Motor neuron (in vitro differentiated cells): ENCODE data around the gene RABGAP1. TPM values are rescaled to one million over a fixed set of nuclear protein-coding genes. Genes with fewer than 3 reads are reported as not detected.

Experiments
- ATAC-seq, 8 experiments: fragments of 200-7000 bp; cut with Tn5 transposase; replicated peaks in 6 of 8; 2 replicates each; pipeline ENCODE4 v1.8.0; 2021; ENCODE audit warnings: mild to moderate bottlenecking in 8 of 8, moderate library complexity in 8 of 8
- H3K27ac ChIP-seq, 2 donors: fragments of 250-450 bp; sonication (Bioruptor Pico); 2 replicates each; pipeline ENCODE4 v1.9.0; 2021; ENCODE audit warnings: antibody characterized with exemption in 2 of 2, mild to moderate bottlenecking in 2 of 2, moderate library complexity in 1 of 2
- H3K4me1 ChIP-seq, 2 donors: fragments of 250-450 bp; sonication (Bioruptor Pico); replicated peaks in 1 of 2; 2 replicates each; pipeline ENCODE4 v1.6.1; 2021; ENCODE audit warnings: antibody characterized with exemption in 2 of 2, mild to moderate bottlenecking in 2 of 2, moderate library complexity in 1 of 2
- H3K4me3 ChIP-seq, 5 donors: fragments of 250-450 bp; sonication (Bioruptor Pico); 2 replicates each; pipeline ENCODE4 v1.9.0; 2021; ENCODE audit warnings: antibody characterized with exemption in 5 of 5, mild to moderate bottlenecking in 5 of 5, moderate library complexity in 4 of 5
- WGBS, 10 experiments: fragments of 450-650 bp; shearing (Covaris generic); methylation state at CpG; one replicate each; pipeline ENCODE4 v1.0.0; 2022; 5-methylcytosine and 5-hydroxymethylcytosine counted together
- in situ Hi-C, 9 experiments: fragments of 400-800 bp; cut with MboI; loops; one replicate each; pipeline ENCODE4 v1.15.0; 2021; ENCODE audit warnings: low sequenced_read_pairs in 9 of 9, low pct_unique_long_range_greater_than_20kb in 2 of 9; ENCODE audit not compliant: unreplicated experiment in 9 of 9
- total RNA-seq, 8 experiments: library from RNA; unstranded; fragments of 300-600 nt; gene quantifications; 2 replicates each; pipeline versions ENCODE4 v1.2.3 to v1.2.4, GENCODE V29; 2022

RABGAP1 gene
- total RNA-seq, 8 experiments from 2014 or later: 13.0 to 69.2 (median 37.4) TPM

DNA sequence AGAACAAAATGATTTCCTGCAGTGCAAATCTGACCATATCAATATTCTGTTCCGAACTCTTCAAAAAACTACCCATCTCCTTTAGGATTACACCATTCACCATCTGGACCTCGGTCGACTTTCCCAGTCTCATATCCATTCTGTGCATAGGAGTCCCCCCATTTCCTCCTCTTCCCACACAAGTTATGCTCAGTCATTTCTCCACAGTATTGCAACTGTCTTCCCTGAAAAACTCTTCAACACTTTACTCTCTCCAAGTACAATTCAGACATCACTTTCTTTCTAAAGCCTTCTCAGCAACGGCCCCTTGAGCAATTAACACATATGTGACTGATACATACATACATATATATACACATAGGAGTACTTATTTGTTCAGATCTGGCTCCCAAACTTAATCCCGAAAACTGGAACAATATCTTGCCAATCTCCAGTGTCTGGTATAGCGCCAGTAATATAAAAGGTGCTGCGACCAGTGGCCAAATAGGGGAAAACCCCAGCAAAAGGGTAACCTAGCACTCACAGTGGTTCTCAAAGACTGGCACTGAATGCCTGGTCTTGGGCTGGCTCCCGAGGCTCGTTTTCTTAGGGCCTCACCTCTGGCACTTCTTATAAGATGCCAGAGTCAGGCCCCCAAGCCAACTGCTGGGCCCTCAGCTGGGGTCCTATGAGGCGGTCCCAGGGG lies 10.1 kb upstream of the RABGAP1 start:
- peak in 2 of 8 experiments; percentile 10 to 11 for ATAC-seq
- in situ Hi-C loops: no loop called here
- Histone ChIP-seq H3K4me1 (peaks cover 9 to 27% of the 10 kb centered on the region in 2 donors), H3K27ac (peak overlapping the region; percentile 82 to 93), H3K4me3 (peak overlapping the region; percentile 87 to 99 (median 92))
- WGBS, 10 experiments: 18 to 73% (median 36%) methylated on average over 1 to 9 of the region's 10 CpGs; no CpG with 5 or more reads in 1 of the 10 experiments

DNA sequence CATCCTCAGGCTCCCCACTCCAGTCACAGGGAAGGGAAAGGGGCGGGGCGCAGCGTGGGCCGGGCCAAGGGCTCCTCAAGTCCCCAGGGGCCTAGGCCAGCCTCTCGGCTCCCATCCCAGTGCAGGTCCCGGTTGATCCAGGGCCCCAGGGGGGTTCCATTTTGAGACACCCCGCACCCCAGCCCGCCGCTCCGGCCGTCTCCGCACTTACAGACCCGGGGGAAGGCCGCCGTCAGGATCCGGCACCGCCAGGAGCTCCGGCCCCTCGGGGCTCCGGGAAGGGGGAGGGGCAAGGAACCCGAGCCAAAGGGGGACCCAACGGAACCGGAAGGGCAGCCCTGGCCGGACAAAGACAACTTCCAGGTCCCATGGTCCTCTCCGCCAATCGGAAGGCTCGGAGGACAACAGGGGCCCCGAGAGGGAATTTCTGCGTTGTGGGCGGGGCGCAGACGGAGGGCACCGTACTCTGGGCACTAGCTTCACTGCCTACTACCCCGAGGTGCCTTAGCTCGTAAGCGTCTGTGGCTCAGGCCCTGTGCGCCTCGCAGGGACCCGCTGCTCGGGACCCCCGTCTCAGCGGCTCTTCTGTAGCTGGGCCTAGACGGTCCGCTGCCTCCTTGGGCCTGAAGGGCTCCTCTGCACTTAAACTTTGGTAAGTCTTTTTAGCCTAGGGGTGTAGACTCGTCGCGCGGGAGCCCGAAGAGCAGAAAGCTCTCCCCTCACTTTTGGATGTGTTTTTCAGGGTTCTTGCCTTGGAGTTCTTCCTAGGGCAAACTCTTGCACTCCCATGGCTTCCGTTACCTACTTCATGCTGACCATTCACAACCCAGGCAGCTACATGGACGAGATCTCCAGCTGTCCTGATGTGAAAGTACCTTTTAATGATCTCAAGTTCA lies 9.3 kb upstream of the RABGAP1 start, which contains the start of gene ZBTB26:
Gene ZBTB26, minus strand, starts transcription at position 287 of the 896 bp plus-strand sequence. CDS start 11,578 bp downstream, outside the sequence.
- H3K27ac ChIP-seq: peak within 1 kb of the TSS; percentile 82 to 93
- peak; percentile 94 to 98 (median 97) for ATAC-seq
- in situ Hi-C loops: no loop called here
- peak within 1 kb of the TSS; percentile 87 to 99 (median 92) for H3K4me3 ChIP-seq
- H3K4me1 ChIP-seq: peaks cover 9 to 27% of the 10 kb centered on the region in 2 donors
- 0% methylated on average over 1 to 12 of the region's 51 CpGs; no CpG with 5 or more reads in 6 of the 10 experiments for WGBS, 10 experiments

DNA sequence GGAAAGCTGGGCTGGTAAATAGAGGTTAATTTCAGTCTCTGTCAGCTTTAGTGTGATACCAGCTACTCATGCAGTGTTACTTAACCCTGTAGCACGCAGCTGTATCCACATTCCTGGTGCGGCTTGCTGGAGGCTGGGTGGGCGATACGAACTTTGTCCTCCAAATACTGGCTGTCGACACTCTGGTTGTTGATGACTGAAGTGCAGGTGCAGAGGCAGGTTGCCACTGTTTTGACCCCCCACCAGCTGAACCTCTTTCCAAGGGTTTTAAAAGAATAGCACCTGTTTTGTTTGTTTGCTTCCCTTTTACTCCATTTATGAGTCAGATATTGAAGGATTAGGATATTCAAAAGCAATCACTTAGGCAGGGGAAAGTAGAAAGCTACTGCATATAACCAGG lies 4.4 kb upstream of the RABGAP1 start:
- H3K4me1 ChIP-seq: peaks cover 10 to 18% of the 10 kb centered on the region in 2 donors
- H3K4me3 ChIP-seq: no peak overlapping the region
- no peak for ATAC-seq
- in situ Hi-C loops: no loop called here
- no peak overlapping the region for H3K27ac ChIP-seq
- 83 to 100% (median 96%) methylated on average over 1 to 4 of the region's 5 CpGs; no CpG with 5 or more reads in 6 of the 10 experiments for WGBS, 10 experiments

DNA sequence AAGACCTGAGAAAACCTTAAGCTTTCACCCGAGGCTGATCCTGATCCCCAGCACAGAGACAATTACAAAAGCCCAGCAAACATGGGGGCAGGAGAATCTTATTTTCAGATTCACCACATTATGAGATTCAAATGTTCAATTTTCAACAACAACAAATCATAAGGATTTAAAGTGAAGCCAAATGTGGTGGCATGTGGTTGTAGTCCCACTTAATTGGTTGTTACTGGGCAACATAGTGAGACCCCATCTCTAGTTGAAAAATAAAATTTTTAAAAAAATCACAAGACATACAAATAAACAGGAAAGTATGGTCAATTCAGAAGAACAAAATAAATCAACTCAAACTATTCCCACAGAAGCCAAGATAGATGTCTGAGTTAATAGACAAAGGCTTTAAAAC lies 3.9 kb upstream of the RABGAP1 start:
- in situ Hi-C loops: no loop called here
- H3K4me1 ChIP-seq: peaks cover 10 to 18% of the 10 kb centered on the region in 2 donors
- WGBS, 10 experiments: 17 to 80% (median 56%) methylated on average over 1 of the region's 1 CpG; no CpG with 5 or more reads in 2 of the 10 experiments
- no peak overlapping the region for H3K27ac ChIP-seq
- H3K4me3 ChIP-seq: no peak overlapping the region
- ATAC-seq: no peak

GRCh38 chr9:122939601-122940000 lies 1.2 kb upstream of the RABGAP1 start:
- peaks cover 8 to 13% of the 10 kb centered on the region in 2 donors for H3K4me1 ChIP-seq
- in situ Hi-C loops: no loop called here
- no peak for ATAC-seq
- WGBS, 10 experiments: 71 to 94% (median 88%) methylated on average over 1 to 4 of the region's 4 CpGs; no CpG with 5 or more reads in 3 of the 10 experiments
- H3K4me3 ChIP-seq: no peak overlapping the region
- H3K27ac ChIP-seq: peak overlapping the region in 1 of 2 donors; percentile 78

DNA sequence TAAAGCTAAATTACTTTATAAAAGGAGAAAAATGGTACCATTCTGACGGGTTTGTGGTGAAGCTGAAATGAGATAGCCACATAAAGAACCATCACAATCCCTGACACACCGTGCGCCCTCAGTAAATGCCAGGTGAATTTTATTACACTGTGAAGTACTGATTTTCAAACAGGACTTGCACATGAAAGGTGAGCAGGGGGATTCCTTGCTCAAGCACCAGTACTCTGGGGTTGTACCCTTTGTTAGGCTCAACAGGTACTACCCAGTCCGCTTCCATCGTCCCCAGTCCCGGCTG lies 419 bp upstream of the RABGAP1 start:
- Histone ChIP-seq H3K4me1 (peaks cover 8 to 13% of the 10 kb centered on the region in 2 donors), H3K4me3 (peak overlapping the region; percentile 14 to 99 (median 97)), H3K27ac (peak overlapping the region; percentile 56 to 78)
- WGBS, 10 experiments: 7 to 62% (median 43%) methylated on average over 1 to 3 of the region's 6 CpGs; no CpG with 5 or more reads in 3 of the 10 experiments
- no peak for ATAC-seq
- in situ Hi-C loops: no loop called here

GRCh38 chr9:122941582-122942234 lies 888 bp downstream of the RABGAP1 start:
- Histone ChIP-seq H3K4me1 (peaks cover 8 to 15% of the 10 kb centered on the region in 2 donors), H3K27ac (peak overlapping the region; percentile 96), H3K4me3 (peak overlapping the region; percentile 86 to 99 (median 97))
- peak in 3 of 8 experiments; percentile 1 to 17 (median 16) for ATAC-seq
- 2 to 34% (median 8%) methylated on average over 3 to 15 of the region's 17 CpGs for WGBS, 10 experiments
- in situ Hi-C loops: no loop called here

GRCh38 chr9:122944960-122945888 lies 4.4 kb downstream of the RABGAP1 start:
- Histone ChIP-seq H3K4me1 (peaks cover 3 to 12% of the 10 kb centered on the region in 2 donors), H3K27ac (no peak overlapping the region), H3K4me3 (no peak overlapping the region)
- 33 to 90% (median 78%) methylated on average over 2 to 4 of the region's 4 CpGs for WGBS, 10 experiments
- in situ Hi-C loops: no loop called here
- ATAC-seq: no peak

- WGBS, 10 experiments: 0 to 100% (median 73%) methylated on average over 1 of the region's 1 CpG
Measured at GRCh38 chr9:122946461-122947005, 5.7 kb downstream of the RABGAP1 start.

DNA sequence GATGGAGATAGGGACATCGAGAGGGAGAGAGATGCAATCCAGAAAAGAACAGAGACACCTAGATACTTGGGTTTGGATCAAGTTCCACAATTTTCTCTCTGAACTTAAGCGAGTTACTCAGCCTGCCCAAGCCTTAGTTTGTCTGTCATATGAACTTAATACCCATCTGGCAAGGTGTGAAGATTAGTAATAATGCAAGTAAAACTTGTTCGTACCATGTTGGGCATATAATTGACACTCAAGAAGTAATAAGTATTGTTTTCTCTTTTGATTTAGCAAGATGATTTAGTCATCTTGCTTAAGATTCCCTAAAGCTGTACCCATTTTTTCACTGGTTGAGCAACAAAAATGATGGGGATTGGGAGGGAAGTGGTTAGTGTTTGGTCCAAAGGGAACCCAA lies 7.5 kb downstream of the RABGAP1 start:
- no peak for ATAC-seq
- WGBS, 10 experiments: 90 to 100% (median 100%) methylated on average over 1 to 3 of the region's 3 CpGs
- H3K4me1 ChIP-seq: peaks cover 0 to 6% of the 10 kb centered on the region in 2 donors
- H3K27ac ChIP-seq: no peak overlapping the region
- no peak overlapping the region for H3K4me3 ChIP-seq
- in situ Hi-C loops: no loop called here

More at GRCh38 chr9:122946461-122947005, 5.7 kb downstream of the RABGAP1 start:
- Histone ChIP-seq H3K4me3 (no peak overlapping the region), H3K27ac (no peak overlapping the region), H3K4me1 (peaks cover 3 to 10% of the 10 kb centered on the region in 2 donors)
- ATAC-seq: peak in 3 of 8 experiments; percentile 26 to 80 (median 39)
- in situ Hi-C loops: no loop called here

DNA sequence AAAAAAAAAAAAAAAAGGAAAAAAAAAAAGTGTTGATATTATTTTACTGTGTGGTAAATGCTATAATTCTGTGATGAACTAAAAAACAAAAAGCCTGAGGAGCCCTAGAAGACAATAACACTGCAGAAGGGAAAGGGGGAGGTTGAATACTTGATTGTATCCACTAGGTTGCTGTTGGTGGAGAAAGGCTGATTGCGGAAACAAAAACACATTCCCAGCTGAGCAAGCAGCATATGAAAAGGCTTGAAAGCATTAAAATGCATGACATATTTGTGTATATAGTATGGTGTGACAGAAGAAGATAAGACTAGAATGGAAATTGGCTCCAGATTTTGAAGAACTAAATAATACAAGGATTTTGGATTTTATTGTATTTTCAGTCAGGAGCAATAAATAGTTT lies 8.9 kb downstream of the RABGAP1 start:
- Histone ChIP-seq H3K27ac (no peak overlapping the region), H3K4me3 (no peak overlapping the region), H3K4me1 (peaks cover 0 to 6% of the 10 kb centered on the region in 2 donors)
- peak in 2 of 8 experiments; percentile 26 to 41 for ATAC-seq
- WGBS, 10 experiments: 85 to 100% (median 96%) methylated on average over 1 of the region's 1 CpG; no CpG with 5 or more reads in 2 of the 10 experiments
- in situ Hi-C loops: no loop called here

DNA sequence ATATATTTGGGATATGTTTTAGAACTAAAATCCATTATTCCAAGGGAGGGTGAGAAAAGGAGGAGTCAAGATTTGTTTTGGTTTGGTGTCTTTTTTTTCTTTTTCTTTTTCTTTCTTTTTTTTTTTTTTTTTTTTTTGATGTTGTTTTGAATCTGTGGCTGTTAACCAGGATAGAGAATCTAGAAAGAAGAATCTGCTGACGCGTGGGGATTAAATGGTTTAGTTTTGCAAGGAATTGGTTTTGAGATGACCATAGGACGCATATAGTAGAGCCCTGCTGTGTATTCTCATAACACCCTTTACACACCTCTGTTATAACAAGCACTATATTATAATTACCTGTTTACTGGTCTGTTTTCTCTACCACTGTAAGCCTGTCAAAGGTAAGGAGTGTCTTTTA lies 9.4 kb downstream of the RABGAP1 start:
- ATAC-seq: no peak
- in situ Hi-C loops: no loop called here
- Histone ChIP-seq H3K4me3 (no peak overlapping the region), H3K4me1 (peaks cover 0 to 6% of the 10 kb centered on the region in 2 donors), H3K27ac (no peak overlapping the region)
- WGBS, 10 experiments: 35 to 94% (median 90%) methylated on average over 2 to 3 of the region's 3 CpGs; no CpG with 5 or more reads in 3 of the 10 experiments
